ENCODE measurements around the gene TADA1.

- no peak for TF ChIP-seq CTCF (conservative IDR thresholded peaks at IDR 0.05; ENCODE audit: low read depth in 2 of 2)
- no peak for TF ChIP-seq CREB1 (CRISPR knock-in tag; IDR thresholded peaks at IDR 0.05; ENCODE audit: low read depth)
- TF ChIP-seq POLR2AphosphoS5 (IDR thresholded peaks at IDR 0.05; ENCODE audit: low read depth), result no peak
- TF ChIP-seq EZH2 (IDR thresholded peaks at IDR 0.05; ENCODE audit: low read depth, unreplicated experiment), result no peak
- TF ChIP-seq, protein P1, sequence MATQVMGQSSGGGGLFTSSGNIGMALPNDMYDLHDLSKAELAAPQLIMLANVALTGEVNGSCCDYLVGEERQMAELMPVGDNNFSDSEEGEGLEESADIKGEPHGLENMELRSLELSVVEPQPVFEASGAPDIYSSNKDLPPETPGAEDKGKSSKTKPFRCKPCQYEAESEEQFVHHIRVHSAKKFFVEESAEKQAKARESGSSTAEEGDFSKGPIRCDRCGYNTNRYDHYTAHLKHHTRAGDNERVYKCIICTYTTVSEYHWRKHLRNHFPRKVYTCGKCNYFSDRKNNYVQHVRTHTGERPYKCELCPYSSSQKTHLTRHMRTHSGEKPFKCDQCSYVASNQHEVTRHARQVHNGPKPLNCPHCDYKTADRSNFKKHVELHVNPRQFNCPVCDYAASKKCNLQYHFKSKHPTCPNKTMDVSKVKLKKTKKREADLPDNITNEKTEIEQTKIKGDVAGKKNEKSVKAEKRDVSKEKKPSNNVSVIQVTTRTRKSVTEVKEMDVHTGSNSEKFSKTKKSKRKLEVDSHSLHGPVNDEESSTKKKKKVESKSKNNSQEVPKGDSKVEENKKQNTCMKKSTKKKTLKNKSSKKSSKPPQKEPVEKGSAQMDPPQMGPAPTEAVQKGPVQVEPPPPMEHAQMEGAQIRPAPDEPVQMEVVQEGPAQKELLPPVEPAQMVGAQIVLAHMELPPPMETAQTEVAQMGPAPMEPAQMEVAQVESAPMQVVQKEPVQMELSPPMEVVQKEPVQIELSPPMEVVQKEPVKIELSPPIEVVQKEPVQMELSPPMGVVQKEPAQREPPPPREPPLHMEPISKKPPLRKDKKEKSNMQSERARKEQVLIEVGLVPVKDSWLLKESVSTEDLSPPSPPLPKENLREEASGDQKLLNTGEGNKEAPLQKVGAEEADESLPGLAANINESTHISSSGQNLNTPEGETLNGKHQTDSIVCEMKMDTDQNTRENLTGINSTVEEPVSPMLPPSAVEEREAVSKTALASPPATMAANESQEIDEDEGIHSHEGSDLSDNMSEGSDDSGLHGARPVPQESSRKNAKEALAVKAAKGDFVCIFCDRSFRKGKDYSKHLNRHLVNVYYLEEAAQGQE (IDR thresholded peaks at IDR 0.05; ENCODE audit: unreplicated experiment), result no peak
- no peak for TF ChIP-seq EZH2phosphoT487 (IDR thresholded peaks at IDR 0.05; ENCODE audit: unreplicated experiment)
- no peak for TF ChIP-seq JUNB (IDR thresholded peaks at IDR 0.05; ENCODE audit: unreplicated experiment)
- TF ChIP-seq NANOG (IDR thresholded peaks at IDR 0.05; ENCODE audit: borderline replicate concordance), result no peak
- TF ChIP-seq, protein P2, sequence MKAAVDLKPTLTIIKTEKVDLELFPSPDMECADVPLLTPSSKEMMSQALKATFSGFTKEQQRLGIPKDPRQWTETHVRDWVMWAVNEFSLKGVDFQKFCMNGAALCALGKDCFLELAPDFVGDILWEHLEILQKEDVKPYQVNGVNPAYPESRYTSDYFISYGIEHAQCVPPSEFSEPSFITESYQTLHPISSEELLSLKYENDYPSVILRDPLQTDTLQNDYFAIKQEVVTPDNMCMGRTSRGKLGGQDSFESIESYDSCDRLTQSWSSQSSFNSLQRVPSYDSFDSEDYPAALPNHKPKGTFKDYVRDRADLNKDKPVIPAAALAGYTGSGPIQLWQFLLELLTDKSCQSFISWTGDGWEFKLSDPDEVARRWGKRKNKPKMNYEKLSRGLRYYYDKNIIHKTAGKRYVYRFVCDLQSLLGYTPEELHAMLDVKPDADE (IDR thresholded peaks at IDR 0.05), result no peak
- no peak for TF ChIP-seq ZNF114 (CRISPR knock-in tag; IDR thresholded peaks at IDR 0.05)
These were observed 16.5 kb downstream of the TADA1 start for GRCh38 chr1:166859597-166859996.
